DND-41 (cell line): ENCODE results near the gene SPATA25.
"Not testable (repeated sequence)": the region's sequence is repeated elsewhere in the genome, so short reads cannot be mapped to it uniquely, and the experiment has no call there.

Experiments used
- ATAC-seq: fragments of 200-7000 bp; cut with Tn5 transposase; 3 replicates; pipeline ENCODE4 v1.9.1; 2021; ENCODE audit warnings: low read depth; ENCODE audit not compliant: insufficient read depth
- DNase-seq: peaks from one replicate; pipeline ENCODE4 v3.0.0-alpha.2; 2020
- H2AFZ ChIP-seq: 2 replicates; pipeline ENCODE4 v1.6.0; 2012; ENCODE audit warnings: low read depth, low read length
- H3K27ac ChIP-seq: 2 replicates; pipeline ENCODE4 v1.5.1; 2012; ENCODE audit warnings: low read length, inconsistent platforms
- H3K27me3 ChIP-seq: fragments of 200-600 bp; sonication (generic); 2 replicates; pipeline ENCODE4 v1.6.0; 2012; ENCODE audit warnings: low read length, mild to moderate bottlenecking, inconsistent platforms; ENCODE audit not compliant: insufficient read depth, poor library complexity
- H3K36me3 ChIP-seq: 2 replicates; pipeline ENCODE4 v1.5.1; 2012; ENCODE audit warnings: low read length, inconsistent platforms; ENCODE audit not compliant: insufficient read depth
- H3K4me1 ChIP-seq: 2 replicates; pipeline ENCODE4 v1.5.1; 2012; ENCODE audit warnings: mild to moderate bottlenecking, low read length; ENCODE audit not compliant: insufficient read depth
- H3K4me2 ChIP-seq: 2 replicates; pipeline ENCODE4 v1.6.0; 2012; ENCODE audit warnings: mild to moderate bottlenecking, moderate library complexity, low read length, inconsistent platforms; ENCODE audit not compliant: insufficient read depth
- H3K4me3 ChIP-seq, 2 experiments: fragments of 200-600 bp in 1 of 2; shearing (Covaris generic) in 1 of 2; 2 replicates each; pipeline ENCODE4 v1.5.1; 2012 to 2016; ENCODE audit warnings: inconsistent platforms in 2 of 2, low read length in 2 of 2, mild to moderate bottlenecking in 2 of 2, low read depth in 1 of 2, moderate library complexity in 1 of 2
- H3K79me2 ChIP-seq: 2 replicates; pipeline ENCODE4 v1.6.0; 2012; ENCODE audit warnings: low read length, inconsistent platforms; ENCODE audit not compliant: insufficient read depth
- H3K9ac ChIP-seq: 2 replicates; pipeline ENCODE4 v1.6.0; 2012; ENCODE audit warnings: low read depth, mild to moderate bottlenecking, inconsistent platforms, low read length, moderate library complexity
- H3K9me3 ChIP-seq: 2 replicates; pipeline ENCODE4 v1.5.1; 2012; ENCODE audit warnings: low read length, moderate library complexity, mild to moderate bottlenecking, inconsistent platforms; ENCODE audit not compliant: insufficient read depth, severe bottlenecking
- H4K20me1 ChIP-seq: 2 replicates; pipeline ENCODE4 v1.6.0; 2012; ENCODE audit warnings: low read length; ENCODE audit not compliant: insufficient read depth
- EZH2 ChIP-seq: IDR thresholded peaks from 3 replicates; pipeline ENCODE4 v1.6.1; 2012; ENCODE audit warnings: borderline replicate concordance, low read depth, mild to moderate bottlenecking, moderate library complexity, low read length, inconsistent platforms; ENCODE audit not compliant: severe bottlenecking
- TF ChIP-seq, protein P1 (sequence below): IDR thresholded peaks from 2 replicates; pipeline ENCODE4 v1.5.1; 2012; ENCODE audit warnings: borderline replicate concordance, low read length, moderate library complexity, mild to moderate bottlenecking; ENCODE audit not compliant: poor library complexity, severe bottlenecking; ENCODE audit errors: extremely low read depth

SPATA25 gene

DNA sequence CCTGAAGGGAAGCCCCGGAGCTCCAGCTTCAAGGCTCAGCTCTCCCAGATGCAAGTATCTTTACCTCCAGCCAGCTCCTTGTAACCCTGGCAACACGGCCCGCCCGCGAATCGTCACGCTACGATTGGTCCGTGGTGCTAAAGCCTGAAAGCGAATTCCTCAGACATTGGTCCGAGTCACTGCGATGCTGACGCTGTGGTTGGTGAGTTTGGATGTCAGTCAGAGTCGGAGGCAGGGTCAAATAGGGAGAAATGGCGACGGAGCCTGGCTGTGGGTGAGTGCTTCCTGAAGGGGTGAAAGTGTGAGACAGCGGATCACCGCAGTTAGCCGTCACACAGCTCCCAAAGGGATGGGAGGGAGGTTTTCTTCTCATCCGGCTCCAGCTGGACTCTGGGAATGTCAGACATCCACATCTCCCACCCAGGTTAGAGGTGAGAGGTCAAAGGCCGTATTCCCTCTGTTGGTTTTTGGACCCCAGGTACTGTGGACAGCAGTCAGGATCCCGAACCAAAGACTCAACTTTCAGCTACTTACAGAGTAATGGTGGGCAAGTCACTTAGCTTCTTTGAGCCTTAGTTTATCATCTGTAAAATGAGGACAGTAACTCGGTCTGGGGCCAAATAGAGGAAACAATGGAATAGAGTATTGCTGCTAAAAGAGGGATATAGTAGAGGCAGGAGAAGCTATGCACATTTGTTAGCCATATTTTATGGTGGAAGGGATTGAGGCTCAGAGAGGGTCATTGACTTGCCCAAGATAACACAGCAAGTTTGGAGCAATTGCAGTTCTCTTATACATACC is 6.2 kb downstream of the SPATA25 start, which contains the start of gene ZSWIM1:
Gene ZSWIM1, plus strand, starts transcription at position 240 of the 801 bp plus-strand sequence. CDS start 1,366 bp downstream, outside the sequence.
- peaks cover 47% of the 10 kb centered on the region for H3K36me3 ChIP-seq
- no peaks in the 10 kb centered on the region for H3K9me3 ChIP-seq
- TF ChIP-seq, protein P1, sequence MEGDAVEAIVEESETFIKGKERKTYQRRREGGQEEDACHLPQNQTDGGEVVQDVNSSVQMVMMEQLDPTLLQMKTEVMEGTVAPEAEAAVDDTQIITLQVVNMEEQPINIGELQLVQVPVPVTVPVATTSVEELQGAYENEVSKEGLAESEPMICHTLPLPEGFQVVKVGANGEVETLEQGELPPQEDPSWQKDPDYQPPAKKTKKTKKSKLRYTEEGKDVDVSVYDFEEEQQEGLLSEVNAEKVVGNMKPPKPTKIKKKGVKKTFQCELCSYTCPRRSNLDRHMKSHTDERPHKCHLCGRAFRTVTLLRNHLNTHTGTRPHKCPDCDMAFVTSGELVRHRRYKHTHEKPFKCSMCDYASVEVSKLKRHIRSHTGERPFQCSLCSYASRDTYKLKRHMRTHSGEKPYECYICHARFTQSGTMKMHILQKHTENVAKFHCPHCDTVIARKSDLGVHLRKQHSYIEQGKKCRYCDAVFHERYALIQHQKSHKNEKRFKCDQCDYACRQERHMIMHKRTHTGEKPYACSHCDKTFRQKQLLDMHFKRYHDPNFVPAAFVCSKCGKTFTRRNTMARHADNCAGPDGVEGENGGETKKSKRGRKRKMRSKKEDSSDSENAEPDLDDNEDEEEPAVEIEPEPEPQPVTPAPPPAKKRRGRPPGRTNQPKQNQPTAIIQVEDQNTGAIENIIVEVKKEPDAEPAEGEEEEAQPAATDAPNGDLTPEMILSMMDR: no peak
- TF ChIP-seq EZH2: no peak
- H3K27me3 ChIP-seq: no peaks in the 10 kb centered on the region
- peak within 1 kb of the TSS; percentile 91 for H3K27ac ChIP-seq
- H3K4me1 ChIP-seq: peaks cover 46% of the 10 kb centered on the region
- peak; percentile 100 for DNase-seq
- H3K4me2 ChIP-seq: peak within 1 kb of the TSS; percentile 89
- peaks cover 7% of the 10 kb centered on the region; the same call in 1 of the 2 replicates for H4K20me1 ChIP-seq
- H3K9ac ChIP-seq: peak within 1 kb of the TSS; percentile 78
- H3K4me3 ChIP-seq: peak within 1 kb of the TSS; percentile 75 to 85
- peaks cover 30% of the 10 kb centered on the region for H3K79me2 ChIP-seq
- peak; percentile 99 for ATAC-seq
- H2AFZ ChIP-seq: peak within 1 kb of the TSS; percentile 89

DNA sequence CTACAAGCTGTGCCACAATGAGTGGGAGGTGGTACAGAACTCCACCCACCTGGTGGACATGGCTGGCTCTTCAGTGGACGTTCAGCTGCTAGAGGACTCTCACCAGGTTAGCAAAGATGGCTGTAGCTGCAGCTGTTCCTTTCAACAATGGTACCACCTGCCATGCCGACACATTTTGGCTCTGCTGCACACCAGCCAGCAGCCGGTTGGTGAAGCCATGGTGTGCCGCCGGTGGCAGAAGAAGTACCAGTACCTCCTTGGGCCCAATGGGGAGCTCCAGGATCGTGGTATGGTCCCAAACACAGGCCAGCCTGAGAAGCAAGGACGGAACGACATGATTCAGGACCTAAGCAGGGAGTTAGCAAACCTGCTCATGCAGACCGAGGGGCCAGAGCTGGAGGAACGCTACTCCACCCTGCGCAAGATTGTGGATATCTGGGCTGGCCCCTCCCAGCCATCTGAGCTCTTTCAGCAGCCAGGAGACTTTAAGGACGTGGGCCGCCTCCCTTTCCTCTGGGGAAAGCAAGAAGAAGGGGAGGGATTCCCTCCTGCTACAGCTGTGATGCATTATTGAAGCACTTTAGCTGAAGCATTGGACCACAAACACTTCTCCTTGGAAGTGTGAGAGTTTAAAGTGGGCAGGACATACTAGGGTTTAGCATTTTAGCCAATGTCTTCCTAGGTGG is 9.2 kb downstream of the SPATA25 start:
- Histone ChIP-seq H2AFZ (no peak overlapping the region), H3K4me2 (no peak overlapping the region), H3K9ac (no peak overlapping the region), H3K4me1 (peaks cover 28% of the 10 kb centered on the region), H3K4me3 (no peak overlapping the region), H3K27me3 (no peaks in the 10 kb centered on the region), H3K36me3 (peaks cover 34% of the 10 kb centered on the region), H3K27ac (no peak overlapping the region), H3K9me3 (no peaks in the 10 kb centered on the region), H3K79me2 (peaks cover 22% of the 10 kb centered on the region), H4K20me1 (peaks cover 7% of the 10 kb centered on the region; the same call in 1 of the 2 replicates)
- ATAC-seq: no peak
- no peak for TF ChIP-seq EZH2
- TF ChIP-seq, protein P1: no peak
- DNase-seq: no peak

DNA sequence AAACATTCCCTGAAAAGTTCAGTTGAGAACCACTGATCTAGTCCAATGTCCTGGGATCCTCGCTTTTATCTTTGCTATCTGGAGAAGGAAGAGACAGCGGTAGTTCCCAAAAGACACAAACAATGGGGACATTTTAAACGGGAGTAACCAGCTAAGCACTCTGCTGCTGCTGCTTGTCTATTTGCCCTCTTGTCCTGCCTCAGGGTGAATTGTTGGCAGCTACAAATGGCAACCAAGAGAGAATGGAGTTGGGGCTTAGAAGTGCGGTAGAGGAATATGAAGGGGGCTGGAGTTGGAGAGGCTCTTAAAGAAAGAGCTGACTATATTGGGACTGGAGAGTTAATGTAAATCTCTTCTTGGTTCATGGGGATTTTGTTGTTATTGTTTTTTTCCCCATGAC is 12.8 kb downstream of the SPATA25 start:
- Histone ChIP-seq H4K20me1 (no peaks in the 10 kb centered on the region; the same call in 1 of the 2 replicates), H3K4me3 (no peak overlapping the region), H3K9me3 (no peaks in the 10 kb centered on the region), H2AFZ (no peak overlapping the region), H3K4me1 (no peaks in the 10 kb centered on the region), H3K27ac (no peak overlapping the region), H3K27me3 (no peaks in the 10 kb centered on the region), H3K4me2 (no peak overlapping the region), H3K79me2 (no peaks in the 10 kb centered on the region), H3K9ac (no peak overlapping the region), H3K36me3 (peaks cover 20% of the 10 kb centered on the region)
- no peak for TF ChIP-seq EZH2
- ATAC-seq (no peak), DNase-seq (no peak)

DNA sequence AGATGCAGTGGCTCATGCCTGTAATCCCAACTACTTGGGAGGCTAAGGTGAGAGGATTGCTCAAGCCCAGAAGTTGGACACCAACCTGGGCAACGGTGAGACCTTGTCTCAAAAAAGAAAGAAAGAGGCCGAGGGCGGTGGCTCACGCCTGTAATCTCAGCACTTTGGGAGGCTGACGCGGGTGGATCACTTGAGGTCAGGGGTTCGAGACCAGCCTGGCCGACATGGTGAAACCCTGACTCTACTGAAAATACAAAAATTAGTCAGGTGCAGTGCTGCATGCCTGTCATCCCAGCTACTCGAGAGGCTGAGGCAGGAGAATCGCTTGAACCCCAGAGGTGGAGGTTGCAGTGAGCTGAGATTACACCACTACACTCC is 13.3 kb downstream of the SPATA25 start:
- not testable (repeated sequence) for H3K79me2 ChIP-seq, H3K4me3 ChIP-seq, DNase-seq, H2AFZ ChIP-seq, H3K4me2 ChIP-seq, H3K4me1 ChIP-seq, H3K27ac ChIP-seq, H4K20me1 ChIP-seq, H3K27me3 ChIP-seq, ATAC-seq, H3K9ac ChIP-seq, H3K9me3 ChIP-seq
- peaks cover 20% of the 10 kb centered on the region for H3K36me3 ChIP-seq
